GM21619 (cell line): ENCODE data around the gene RAPGEF1.
"Not testable (repeated sequence)": the region's sequence is repeated elsewhere in the genome, so short reads cannot be mapped to it uniquely, and the experiment has no call there.

Experiments
- ATAC-seq: cut with Tn5 transposase; IDR thresholded peaks from one replicate; pipeline ENCODE4 v1.9.1; 2021; ENCODE audit not compliant: unreplicated experiment

The RAPGEF1 gene

GRCh38 chr9:131691969-131692611, 47.8 kb downstream of the RAPGEF1 start:
- no peak for ATAC-seq

GRCh38 chr9:131690941-131691573, 48.8 kb downstream of the RAPGEF1 start:
- no peak for ATAC-seq

GRCh38 chr9:131690462-131690861, 49.4 kb downstream of the RAPGEF1 start:
- ATAC-seq = no peak

GRCh38 chr9:131688377-131688776, 51.5 kb downstream of the RAPGEF1 start:
- no peak for ATAC-seq

- peak; percentile 76 for ATAC-seq
Measured at GRCh38 chr9:131685753-131686706, 53.8 kb downstream of the RAPGEF1 start.

GRCh38 chr9:131683094-131683493, 56.8 kb downstream of the RAPGEF1 start:
- not testable (repeated sequence) for ATAC-seq

GRCh38 chr9:131682261-131682660, 57.6 kb downstream of the RAPGEF1 start:
- no peak for ATAC-seq

- ATAC-seq = not testable (repeated sequence)
Measured at GRCh38 chr9:131681826-131682225, 58.0 kb downstream of the RAPGEF1 start.

GRCh38 chr9:131681108-131681507, 58.8 kb downstream of the RAPGEF1 start:
- not testable (repeated sequence) for ATAC-seq

- no peak for ATAC-seq
Measured at GRCh38 chr9:131679261-131680020, 60.4 kb downstream of the RAPGEF1 start.

GRCh38 chr9:131678499-131679111, 61.3 kb downstream of the RAPGEF1 start:
- peak; percentile 76 for ATAC-seq

GRCh38 chr9:131677444-131678180, 62.3 kb downstream of the RAPGEF1 start:
- ATAC-seq = peak; percentile 31

- ATAC-seq = no peak
Measured at GRCh38 chr9:131677049-131677443, 62.8 kb downstream of the RAPGEF1 start.

- ATAC-seq = no peak
Measured at GRCh38 chr9:131676431-131676972, 63.4 kb downstream of the RAPGEF1 start.

GRCh38 chr9:131675437-131676022, 64.3 kb downstream of the RAPGEF1 start:
- ATAC-seq = no peak

GRCh38 chr9:131674425-131675421, 65.2 kb downstream of the RAPGEF1 start:
- no peak for ATAC-seq

GRCh38 chr9:131673531-131673930, 66.3 kb downstream of the RAPGEF1 start:
- ATAC-seq = no peak

- no peak for ATAC-seq
Measured at GRCh38 chr9:131673068-131673467, 66.8 kb downstream of the RAPGEF1 start.
